BLaER1 treated with 17β-estradiol and CSF1 and Interleukin-3, amounts not matched to agents 10 nM and 100 nM (cell line): Measurements from ENCODE around the gene UBE2C.

ENCODE experiments used
- H3K27ac ChIP-seq, 11 experiments: shearing (Covaris generic); formaldehyde crosslinking; 2 replicates each; pipeline ENCODE4 v1.8.1; 2022
- H3K27me3 ChIP-seq, 11 experiments: shearing (Covaris generic); formaldehyde crosslinking; 2 replicates each; pipeline ENCODE4 v1.8.1; 2022
- H3K36me3 ChIP-seq, 11 experiments: shearing (Covaris generic); formaldehyde crosslinking; 2 replicates each; pipeline ENCODE4 v1.8.1; 2022
- H3K4me1 ChIP-seq, 10 experiments: shearing (Covaris generic); formaldehyde crosslinking; 2 replicates each; pipeline ENCODE4 v1.8.1; 2022
- H3K4me2 ChIP-seq, 11 experiments: shearing (Covaris generic); formaldehyde crosslinking; 2 replicates each; pipeline ENCODE4 v1.8.1; 2022
- H3K4me3 ChIP-seq, 10 experiments: shearing (Covaris generic); formaldehyde crosslinking; 2 replicates each; pipeline ENCODE4 v1.8.1; 2022
- H3K9ac ChIP-seq, 11 experiments: shearing (Covaris generic); formaldehyde crosslinking; 2 replicates each; pipeline ENCODE4 v1.8.1; 2022
- H3K9me3 ChIP-seq, 11 experiments: shearing (Covaris generic); formaldehyde crosslinking; replicated peaks in 1 of 11; 2 replicates each; pipeline ENCODE4 v1.8.1; 2022
- H4K20me1 ChIP-seq, 11 experiments: shearing (Covaris generic); formaldehyde crosslinking; 2 replicates each; pipeline ENCODE4 v1.8.1; 2022
- Cebpa-rat ChIP-seq, 11 experiments: shearing (Covaris generic); IDR thresholded peaks; 2 replicates each; pipeline ENCODE4 v1.8.1; 2022

UBE2C gene

GRCh38 chr20:45841407-45842129 is 29.1 kb downstream of the UBE2C start:
- no peak for TF ChIP-seq Cebpa-rat (IDR thresholded peaks at IDR 0.05)
- no peaks in the 10 kb centered on the region for H3K9me3 ChIP-seq
- H3K27me3 ChIP-seq, result no peaks in the 10 kb centered on the region
- peak overlapping the region; percentile 36 to 66 (median 53); a peak in 20 of 22 replicates for H3K4me2 ChIP-seq
- peaks cover 0 to 25% (median 0%) of the 10 kb centered on the region in 11 experiments; a peak in 4 of 22 replicates for H4K20me1 ChIP-seq
- H3K36me3 ChIP-seq, result peaks cover 43 to 66% (median 53%) of the 10 kb centered on the region in 11 experiments
- no peak overlapping the region for H3K4me3 ChIP-seq
- H3K27ac ChIP-seq, result peak overlapping the region in 8 of 11 experiments; percentile 13 to 64 (median 34); a peak in 8 of 22 replicates
- peaks cover 13 to 24% (median 17%) of the 10 kb centered on the region in 10 experiments for H3K4me1 ChIP-seq
- H3K9ac ChIP-seq, result peak overlapping the region in 2 of 11 experiments; percentile 19 to 42; a peak in 1 of 22 replicates

GRCh38 chr20:45842169-45842812 is 29.8 kb downstream of the UBE2C start:
- Histone ChIP-seq H3K4me3 (no peak overlapping the region), H3K4me2 (peak overlapping the region; percentile 36 to 66 (median 53)), H3K9me3 (no peaks in the 10 kb centered on the region), H3K4me1 (peaks cover 13 to 24% (median 17%) of the 10 kb centered on the region in 10 experiments), H4K20me1 (peaks cover 0 to 25% (median 0%) of the 10 kb centered on the region in 11 experiments; a peak in 4 of 22 replicates), H3K27me3 (no peaks in the 10 kb centered on the region), H3K9ac (peak overlapping the region in 5 of 11 experiments; percentile 6 to 42 (median 15); a peak in 3 of 22 replicates), H3K36me3 (peaks cover 50 to 73% (median 59%) of the 10 kb centered on the region in 11 experiments), H3K27ac (peak overlapping the region in 9 of 11 experiments; percentile 18 to 64 (median 37); a peak in 13 of 22 replicates)
- no peak for TF ChIP-seq Cebpa-rat (IDR thresholded peaks at IDR 0.05)

- Histone ChIP-seq H3K27me3 (no peaks in the 10 kb centered on the region), H3K9ac (no peak overlapping the region), H3K4me2 (0 out of 22 replicates have a peak overlapping the region, but pooled peaks of 1 of the 11 experiments have one; percentile 59), H3K4me3 (no peak overlapping the region), H4K20me1 (peaks cover 0 to 31% (median 0%) of the 10 kb centered on the region in 11 experiments; a peak in 4 of 22 replicates), H3K9me3 (no peaks in the 10 kb centered on the region), H3K4me1 (peaks cover 13 to 24% (median 17%) of the 10 kb centered on the region in 10 experiments), H3K27ac (no peak overlapping the region), H3K36me3 (peaks cover 60 to 82% (median 71%) of the 10 kb centered on the region in 11 experiments)
- no peak for TF ChIP-seq Cebpa-rat (IDR thresholded peaks at IDR 0.05)
These were observed 31.1 kb downstream of the UBE2C start for GRCh38 chr20:45843506-45843905.

- Histone ChIP-seq H3K4me3 (no peak overlapping the region), H3K4me1 (peaks cover 13 to 24% (median 17%) of the 10 kb centered on the region in 10 experiments), H3K36me3 (peaks cover 71 to 98% (median 79%) of the 10 kb centered on the region in 11 experiments), H3K9me3 (no peaks in the 10 kb centered on the region), H3K4me2 (no peak overlapping the region), H3K9ac (no peak overlapping the region), H4K20me1 (peaks cover 0 to 33% (median 0%) of the 10 kb centered on the region in 11 experiments; a peak in 4 of 22 replicates), H3K27ac (no peak overlapping the region), H3K27me3 (no peaks in the 10 kb centered on the region)
- TF ChIP-seq Cebpa-rat (IDR thresholded peaks at IDR 0.05), result no peak
These were observed 33.0 kb downstream of the UBE2C start for GRCh38 chr20:45845452-45845851.

- Histone ChIP-seq H4K20me1 (peaks cover 0 to 17% (median 0%) of the 10 kb centered on the region in 11 experiments; a peak in 4 of 22 replicates), H3K4me1 (peaks cover 0 to 3% (median 0%) of the 10 kb centered on the region in 10 experiments; a peak in 3 of 20 replicates), H3K9ac (no peak overlapping the region), H3K27ac (no peak overlapping the region), H3K4me3 (no peak overlapping the region), H3K9me3 (no peaks in the 10 kb centered on the region), H3K4me2 (no peak overlapping the region), H3K36me3 (peaks cover 71 to 100% (median 87%) of the 10 kb centered on the region in 11 experiments), H3K27me3 (no peaks in the 10 kb centered on the region)
- TF ChIP-seq Cebpa-rat (IDR thresholded peaks at IDR 0.05), result no peak
These were observed 36.0 kb downstream of the UBE2C start for GRCh38 chr20:45848421-45848820.

- H3K4me1 ChIP-seq, result no peaks in the 10 kb centered on the region
These were observed 36.6 kb downstream of the UBE2C start for GRCh38 chr20:45848969-45849582.

GRCh38 chr20:45850238-45850637 is 37.8 kb downstream of the UBE2C start:
- Histone ChIP-seq H3K27ac (no peak overlapping the region), H3K36me3 (peaks cover 65 to 99% (median 82%) of the 10 kb centered on the region in 11 experiments), H3K4me3 (no peak overlapping the region), H3K4me2 (no peak overlapping the region), H3K9ac (no peak overlapping the region), H4K20me1 (peaks cover 0 to 9% (median 0%) of the 10 kb centered on the region in 11 experiments; a peak in 2 of 22 replicates), H3K9me3 (no peaks in the 10 kb centered on the region), H3K27me3 (no peaks in the 10 kb centered on the region), H3K4me1 (peaks cover 0 to 9% (median 6%) of the 10 kb centered on the region in 10 experiments; a peak in 14 of 20 replicates)
- TF ChIP-seq Cebpa-rat (IDR thresholded peaks at IDR 0.05), result no peak

More at GRCh38 chr20:45848969-45849582, 36.6 kb downstream of the UBE2C start:
- peaks cover 70 to 100% (median 86%) of the 10 kb centered on the region in 11 experiments for H3K36me3 ChIP-seq
- no peak overlapping the region; a peak in 1 of 22 replicates for H3K9ac ChIP-seq
- H3K4me2 ChIP-seq, result no peak overlapping the region
- no peak for TF ChIP-seq Cebpa-rat (IDR thresholded peaks at IDR 0.05)
- H4K20me1 ChIP-seq, result peaks cover 0 to 11% (median 0%) of the 10 kb centered on the region in 11 experiments; a peak in 3 of 22 replicates
- no peaks in the 10 kb centered on the region for H3K27me3 ChIP-seq
- H3K27ac ChIP-seq, result no peak overlapping the region
- H3K9me3 ChIP-seq, result no peaks in the 10 kb centered on the region
- no peak overlapping the region for H3K4me3 ChIP-seq

GRCh38 chr20:45850926-45851325 is 38.5 kb downstream of the UBE2C start:
- no peaks in the 10 kb centered on the region for H3K9me3 ChIP-seq
- no peak overlapping the region for H3K4me3 ChIP-seq
- no peak overlapping the region for H3K9ac ChIP-seq
- peaks cover 58 to 93% (median 75%) of the 10 kb centered on the region in 11 experiments for H3K36me3 ChIP-seq
- peaks cover 3 to 16% (median 13%) of the 10 kb centered on the region in 10 experiments for H3K4me1 ChIP-seq
- no peak overlapping the region for H3K4me2 ChIP-seq
- H4K20me1 ChIP-seq, result peaks cover 0 to 9% (median 0%) of the 10 kb centered on the region in 11 experiments; a peak in 2 of 22 replicates
- H3K27me3 ChIP-seq, result no peaks in the 10 kb centered on the region
- TF ChIP-seq Cebpa-rat (IDR thresholded peaks at IDR 0.05), result no peak
- no peak overlapping the region for H3K27ac ChIP-seq
